Stimulated activated CD4-positive, alpha-beta T cell treated with anti-CD3 and anti-CD28 coated beads, TNF-alpha, amount 100 ng/mL, for 4 hours (primary cell): ENCODE data around the gene CACNA1A.

Experiments
- DNase-seq, 3 experiments: peaks; one replicate each; pipeline ENCODE4 v3.0.0-alpha.2; 2020; ENCODE audit warnings: low read depth in 3 of 3

CACNA1A gene

DNA sequence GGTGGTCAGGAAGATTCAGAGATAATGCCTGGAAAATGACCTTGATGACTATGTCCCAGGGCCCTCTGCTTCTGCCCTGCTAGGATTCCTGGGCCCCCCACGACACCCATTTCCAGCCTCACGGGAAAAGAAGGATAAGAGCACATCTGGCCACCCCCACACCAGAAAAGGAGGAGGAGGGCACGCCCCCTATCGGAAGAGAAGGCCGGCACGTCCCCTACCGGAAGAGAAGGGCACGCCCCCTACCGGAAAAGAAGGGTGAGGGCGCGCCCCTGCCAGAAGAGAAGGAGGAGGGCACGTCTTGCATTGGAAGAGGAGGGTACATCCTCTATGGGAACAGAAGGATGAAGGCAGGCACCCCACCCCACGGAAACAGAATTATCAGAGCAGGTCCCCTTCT lies 271.8 kb downstream of the CACNA1A start:
- peak in 2 of 3 experiments; percentile 35 to 44 for DNase-seq

GRCh38 chr19:13231663-13232062 lies 274.6 kb downstream of the CACNA1A start:
- no peak for DNase-seq

DNA sequence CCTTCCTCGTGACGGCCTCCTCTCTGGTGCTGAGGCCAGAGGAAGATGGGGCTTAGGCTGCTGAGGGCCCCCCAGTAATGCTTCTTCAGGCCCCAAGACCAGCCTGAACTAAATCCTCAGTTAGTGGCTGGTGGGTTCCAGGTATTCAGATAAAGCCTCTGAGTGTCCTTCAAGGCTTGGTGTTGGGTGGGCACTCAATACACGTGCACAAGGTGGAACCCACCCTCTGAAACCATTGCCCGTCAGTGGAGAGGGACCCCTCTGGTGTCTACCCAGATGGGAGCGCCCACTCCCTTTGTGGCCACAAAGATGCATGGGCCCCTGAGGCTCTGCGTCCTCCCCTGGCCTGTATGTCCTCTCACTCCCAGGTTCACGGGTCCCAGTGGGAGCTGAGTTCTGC lies 277.0 kb downstream of the CACNA1A start:
- DNase-seq: no peak

DNA sequence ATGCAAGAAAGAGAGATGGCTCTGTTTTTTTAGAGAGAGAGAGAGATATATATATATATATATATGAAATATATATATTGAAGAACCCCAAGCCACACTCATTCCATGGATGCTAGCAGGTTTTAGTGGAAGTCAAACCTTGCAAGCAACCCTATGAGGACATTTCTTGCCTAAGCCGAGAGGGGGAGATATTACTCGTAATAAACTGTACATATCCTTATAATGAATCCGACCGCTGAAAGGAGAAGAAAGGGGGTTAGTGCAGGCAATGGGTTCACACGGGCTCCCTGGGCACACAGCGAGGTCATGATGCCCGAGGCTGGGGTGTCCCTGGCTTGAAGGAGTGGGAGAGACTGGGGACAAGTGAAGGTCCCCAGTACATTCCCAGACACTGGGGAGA lies 277.7 kb downstream of the CACNA1A start:
- DNase-seq: no peak

- DNase-seq: no peak
Measured at GRCh38 chr19:13226983-13227382, 279.3 kb downstream of the CACNA1A start.

- DNase-seq: no peak
Measured at GRCh38 chr19:13225973-13226865, 280.1 kb downstream of the CACNA1A start.

GRCh38 chr19:13225085-13225484 lies 281.2 kb downstream of the CACNA1A start:
- no peak for DNase-seq

GRCh38 chr19:13220847-13221246 lies 285.4 kb downstream of the CACNA1A start:
- DNase-seq: no peak

- peak in 1 of 3 experiments; percentile 22 for DNase-seq
Measured at GRCh38 chr19:13215572-13216380, 290.5 kb downstream of the CACNA1A start.

- DNase-seq: no peak
Measured at GRCh38 chr19:13214036-13214730, 292.1 kb downstream of the CACNA1A start.

DNA sequence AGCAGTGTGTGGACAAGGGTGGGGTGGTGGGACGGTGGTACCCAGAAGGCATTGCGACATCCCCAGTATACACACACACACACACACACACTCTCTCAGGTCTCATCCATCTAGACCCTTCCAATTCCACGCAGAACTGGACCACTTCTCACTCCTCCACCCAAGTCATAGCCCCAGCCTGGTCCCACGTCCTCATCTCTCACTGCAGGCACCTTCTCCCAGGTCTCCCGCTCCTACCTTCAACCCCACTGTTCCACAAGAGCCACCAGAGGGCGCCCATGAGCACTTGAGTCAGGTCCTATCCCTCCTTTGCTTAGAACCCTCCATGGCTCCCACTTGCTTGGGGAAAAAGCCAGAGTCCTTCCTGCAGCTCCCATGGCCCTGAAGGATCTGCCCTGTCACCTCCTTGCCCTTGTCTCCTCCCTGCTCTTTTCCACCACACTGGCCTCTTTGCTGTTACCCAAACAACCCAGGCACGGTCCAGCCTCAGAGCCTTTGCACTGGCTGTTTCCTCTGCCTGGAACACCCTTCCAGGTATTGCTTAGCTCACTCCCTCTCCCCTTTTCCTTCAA lies 293.4 kb downstream of the CACNA1A start:
- peak; percentile 54 to 66 (median 57) for DNase-seq

- no peak for DNase-seq
Measured at GRCh38 chr19:13211426-13212308, 294.6 kb downstream of the CACNA1A start.

GRCh38 chr19:13210941-13211340 lies 295.3 kb downstream of the CACNA1A start:
- DNase-seq: no peak

DNA sequence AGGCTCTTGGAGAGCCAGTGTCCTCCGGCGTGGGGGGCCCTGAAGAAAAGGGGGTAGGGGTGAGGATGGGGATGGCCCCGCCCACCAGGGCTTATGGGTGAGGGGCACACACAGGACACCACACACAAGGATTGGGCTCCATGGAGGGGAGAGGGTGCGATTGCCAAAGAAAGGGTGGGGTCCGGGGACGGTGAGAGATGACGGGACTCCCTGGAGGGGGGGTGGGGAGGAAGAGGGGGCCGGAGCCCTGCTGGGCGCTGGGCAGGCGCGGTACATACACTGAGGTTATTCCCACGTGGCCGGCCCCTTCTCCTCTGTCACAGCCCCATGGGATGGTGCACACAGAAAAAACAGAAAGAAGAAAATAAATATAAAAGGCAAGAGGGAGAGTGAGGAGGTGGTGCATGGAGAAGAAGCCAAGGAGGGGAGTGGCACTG lies 295.9 kb downstream of the CACNA1A start:
- no peak for DNase-seq

- DNase-seq: no peak
Measured at GRCh38 chr19:13209484-13210338, 296.6 kb downstream of the CACNA1A start.

GRCh38 chr19:13208672-13209483 lies 297.4 kb downstream of the CACNA1A start:
- no peak for DNase-seq

GRCh38 chr19:13207846-13208671 lies 298.2 kb downstream of the CACNA1A start:
- DNase-seq: peak; percentile 42 to 44 (median 43)
